AG09319 (cell line): Measurements from ENCODE around the gene PALLD.
"Not testable (repeated sequence)": the region's sequence is repeated elsewhere in the genome, so short reads cannot be mapped to it uniquely, and the experiment has no call there.

Source experiments
- DNase-seq: peaks from one replicate; pipeline ENCODE4 v3.0.0-alpha.2; 2010; ENCODE audit warnings: low read depth; ENCODE audit errors: extremely low read depth
- CTCF ChIP-seq: IDR thresholded peaks from 2 replicates; pipeline ENCODE4 v1.5.1; 2011; ENCODE audit warnings: low read depth, mild to moderate bottlenecking, inconsistent platforms, low read length, moderate library complexity

PALLD gene

DNA sequence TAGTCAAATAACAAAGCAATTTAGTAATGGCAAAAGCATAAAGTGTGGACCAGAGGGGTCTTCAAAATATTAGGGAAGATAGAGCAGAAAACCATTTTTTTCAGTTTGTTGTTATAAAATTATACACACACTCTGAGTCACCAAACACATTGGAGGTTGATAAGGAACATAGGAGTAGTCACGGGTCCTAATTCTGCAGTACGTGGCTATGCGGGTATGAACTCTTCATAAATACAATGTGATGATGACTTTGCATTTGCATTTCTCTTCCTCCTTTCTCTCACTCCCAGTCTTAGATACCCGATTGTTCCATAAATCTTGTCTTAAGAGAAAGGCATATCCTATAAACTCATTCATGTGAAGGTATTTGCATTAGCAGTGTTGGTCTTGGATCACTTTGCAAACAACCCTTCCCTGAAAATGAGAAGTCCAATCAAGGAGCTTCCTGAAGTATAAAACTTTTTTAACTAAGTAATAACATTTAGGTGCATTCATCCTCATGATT lies 223.6 kb downstream of the PALLD start:
- no peak for DNase-seq
- no peak for TF ChIP-seq CTCF

GRCh38 chr4:168722391-168722790 lies 225.5 kb downstream of the PALLD start:
- TF ChIP-seq CTCF = no peak
- no peak for DNase-seq

DNA sequence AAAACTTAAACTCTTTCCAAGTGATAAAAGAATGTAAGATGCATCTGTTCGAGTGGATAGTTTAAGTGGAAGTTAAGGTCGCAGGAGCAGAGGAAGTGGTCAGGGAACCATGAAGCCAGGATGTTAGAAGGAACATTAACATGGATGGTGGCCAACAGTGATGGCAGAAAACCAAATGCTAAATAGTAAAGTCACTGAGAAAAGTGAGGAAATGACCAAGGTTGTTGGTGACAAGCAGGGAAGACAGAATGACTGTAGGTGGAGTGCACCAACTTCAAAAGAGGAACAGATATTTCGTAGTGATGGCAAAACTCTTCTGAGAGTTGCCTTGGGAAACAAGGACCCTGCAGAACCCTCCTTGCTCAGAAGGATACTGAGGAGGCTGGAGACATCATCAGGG lies 226.2 kb downstream of the PALLD start:
- no peak for TF ChIP-seq CTCF
- no peak for DNase-seq

GRCh38 chr4:168723569-168723968 lies 226.7 kb downstream of the PALLD start:
- no peak for TF ChIP-seq CTCF
- DNase-seq = no peak

DNA sequence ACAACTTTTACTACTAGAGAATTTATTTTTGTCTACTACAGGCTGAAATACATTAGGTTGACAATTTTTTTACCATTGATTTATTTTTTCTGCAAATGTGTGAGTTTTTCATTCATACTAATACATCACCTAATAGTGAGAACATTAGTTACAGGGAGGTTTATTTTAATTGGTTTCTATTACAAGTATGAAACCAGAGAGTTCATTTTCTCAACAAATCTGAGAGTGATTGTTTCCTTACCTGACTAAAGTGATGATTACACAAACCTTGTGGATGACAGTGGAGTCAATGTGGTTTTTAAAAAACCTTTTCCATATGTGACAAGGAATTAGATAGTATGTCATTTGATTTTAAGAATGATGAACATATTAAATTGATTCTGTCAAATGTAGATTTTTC lies 227.4 kb downstream of the PALLD start:
- DNase-seq = no peak
- no peak for TF ChIP-seq CTCF

DNA sequence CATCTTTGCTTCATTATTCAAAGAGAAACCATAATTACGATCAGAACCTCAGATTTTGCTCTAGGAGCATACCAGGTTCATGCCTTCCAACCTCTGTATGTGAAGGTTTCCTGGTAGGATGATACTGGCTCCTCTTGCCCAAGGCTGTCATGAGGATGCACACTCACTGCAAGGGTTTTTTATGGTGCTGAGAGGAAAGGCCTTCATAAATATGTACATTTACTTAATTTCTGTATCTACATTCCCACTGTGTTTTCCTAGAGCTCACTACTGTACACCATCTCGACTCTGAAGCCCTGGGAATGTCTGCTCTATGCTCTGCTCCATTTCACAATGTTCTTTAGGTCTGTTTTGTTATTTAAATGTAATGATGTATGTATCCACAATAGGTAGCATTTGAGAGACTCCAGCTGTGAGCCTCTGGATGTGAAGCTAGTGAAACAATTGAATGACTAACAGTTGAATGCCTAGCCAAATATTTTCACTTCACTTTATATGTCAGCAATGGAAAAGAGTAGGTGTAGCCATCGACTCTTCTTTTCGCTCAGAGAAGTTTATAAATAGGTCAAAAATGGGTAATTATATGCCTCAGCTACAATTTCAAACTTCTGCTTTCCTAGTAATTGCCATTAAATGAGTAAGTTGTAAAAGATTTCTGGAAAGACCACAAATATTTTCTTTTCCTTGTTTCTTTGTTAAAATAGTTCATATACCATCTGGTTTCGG lies 228.0 kb downstream of the PALLD start:
- peak; percentile 39 for DNase-seq
- TF ChIP-seq CTCF = no peak

DNA sequence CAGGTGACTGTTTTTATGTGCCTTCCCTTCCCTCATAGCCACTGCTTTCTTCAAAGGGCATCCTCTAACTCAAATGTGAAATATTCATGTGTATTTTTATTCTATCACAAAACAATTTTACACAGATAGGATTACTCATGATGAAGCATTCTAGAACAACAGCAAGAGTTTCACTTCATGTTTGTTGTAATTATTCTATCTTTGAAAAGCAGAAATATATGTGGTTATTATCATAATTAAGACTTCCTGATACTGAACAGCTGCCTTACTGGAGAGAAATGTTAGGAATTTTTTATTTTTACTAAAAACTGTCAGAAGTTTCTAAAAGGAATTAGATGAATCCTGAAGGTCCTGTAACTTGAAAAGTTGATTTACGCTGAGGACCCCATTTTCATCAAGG lies 229.1 kb downstream of the PALLD start:
- no peak for TF ChIP-seq CTCF
- DNase-seq = no peak

DNA sequence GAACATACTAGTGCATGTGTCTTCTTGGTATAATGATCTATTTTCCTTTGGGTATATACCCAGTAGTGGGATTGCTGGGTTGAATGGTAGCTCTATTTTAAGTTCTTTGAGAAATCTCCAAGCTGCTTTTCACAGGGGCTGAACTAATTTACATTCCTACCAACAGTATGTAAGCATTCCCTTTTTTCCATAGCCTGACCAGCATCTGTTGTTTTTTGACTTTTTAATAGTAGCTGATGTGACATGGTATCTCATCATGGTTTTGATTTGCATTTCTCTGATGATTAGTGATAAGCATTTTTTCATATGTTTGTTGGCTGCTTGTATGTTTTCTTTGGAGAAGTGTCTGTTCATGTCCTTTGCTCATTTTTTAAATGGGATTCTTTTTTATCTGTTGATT lies 230.3 kb downstream of the PALLD start:
- DNase-seq = not testable (repeated sequence)
